SK-N-SH (cell line): Measurements from ENCODE around the gene ZNF646.

Experiments
- JUND ChIP-seq: IDR thresholded peaks from 2 replicates; pipeline ENCODE4 v1.4.0; 2012
- NRF1 ChIP-seq: IDR thresholded peaks from 2 replicates; pipeline ENCODE4 v1.6.1; 2012; ENCODE audit warnings: low read depth, mild to moderate bottlenecking, low read length
- POLR2AphosphoS5 ChIP-seq: IDR thresholded peaks from 2 replicates; pipeline ENCODE4 v1.6.1; 2012; ENCODE audit warnings: low read depth, low read length
- RFX5 ChIP-seq: IDR thresholded peaks from 2 replicates; pipeline ENCODE4 v1.6.1; 2012; ENCODE audit warnings: mild to moderate bottlenecking, improper control_type of control experiment, low read length
- TAF1 ChIP-seq: IDR thresholded peaks from 2 replicates; pipeline ENCODE4 v1.6.1; 2012; ENCODE audit warnings: low read depth, mild to moderate bottlenecking, low read length, moderate library complexity, borderline replicate concordance
- TCF12 ChIP-seq: IDR thresholded peaks from 2 replicates; pipeline ENCODE4 v1.4.0; 2012
- YY1 ChIP-seq: IDR thresholded peaks from 2 replicates; pipeline ENCODE4 v1.4.0; 2012; ENCODE audit warnings: low read depth, mild to moderate bottlenecking
- TF ChIP-seq, protein P1 (sequence below): fragments of 200-600 bp; sonication (generic); IDR thresholded peaks from 2 replicates; pipeline ENCODE4 v1.6.1; 2017; ENCODE audit warnings: antibody characterized with exemption, mild to moderate bottlenecking, moderate library complexity
- TF ChIP-seq, protein P2 (sequence below): IDR thresholded peaks from 2 replicates; pipeline ENCODE4 v1.4.0; 2012; ENCODE audit warnings: low read depth
- TF ChIP-seq, protein P3 (sequence below): IDR thresholded peaks from 2 replicates; pipeline ENCODE4 v1.6.1; 2012; ENCODE audit warnings: mild to moderate bottlenecking, low read depth, low read length, moderate library complexity

DNA sequence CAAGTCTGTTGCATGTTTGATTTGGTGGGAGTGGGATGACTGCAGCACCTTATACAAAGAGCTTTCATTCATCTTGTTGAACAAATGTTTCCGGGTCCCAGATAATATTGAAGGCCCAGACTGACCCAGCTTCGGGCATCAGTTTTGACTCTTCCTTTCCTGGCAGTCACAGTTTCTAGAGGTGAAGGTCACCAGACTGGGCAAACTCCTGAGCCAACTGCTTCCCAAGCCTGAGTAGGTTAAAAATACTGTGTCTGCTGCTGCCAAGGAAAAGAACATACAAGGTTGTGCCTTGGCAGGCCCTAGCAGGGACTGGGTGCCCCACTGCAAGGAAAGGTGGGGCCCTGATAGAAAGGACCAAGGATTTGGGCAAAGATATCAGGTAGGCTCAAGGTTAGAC, 38.5 kb downstream of the ZNF646 start:
- TF ChIP-seq RFX5, result no peak
- TF ChIP-seq POLR2AphosphoS5, result no peak
- TF ChIP-seq, protein P1, sequence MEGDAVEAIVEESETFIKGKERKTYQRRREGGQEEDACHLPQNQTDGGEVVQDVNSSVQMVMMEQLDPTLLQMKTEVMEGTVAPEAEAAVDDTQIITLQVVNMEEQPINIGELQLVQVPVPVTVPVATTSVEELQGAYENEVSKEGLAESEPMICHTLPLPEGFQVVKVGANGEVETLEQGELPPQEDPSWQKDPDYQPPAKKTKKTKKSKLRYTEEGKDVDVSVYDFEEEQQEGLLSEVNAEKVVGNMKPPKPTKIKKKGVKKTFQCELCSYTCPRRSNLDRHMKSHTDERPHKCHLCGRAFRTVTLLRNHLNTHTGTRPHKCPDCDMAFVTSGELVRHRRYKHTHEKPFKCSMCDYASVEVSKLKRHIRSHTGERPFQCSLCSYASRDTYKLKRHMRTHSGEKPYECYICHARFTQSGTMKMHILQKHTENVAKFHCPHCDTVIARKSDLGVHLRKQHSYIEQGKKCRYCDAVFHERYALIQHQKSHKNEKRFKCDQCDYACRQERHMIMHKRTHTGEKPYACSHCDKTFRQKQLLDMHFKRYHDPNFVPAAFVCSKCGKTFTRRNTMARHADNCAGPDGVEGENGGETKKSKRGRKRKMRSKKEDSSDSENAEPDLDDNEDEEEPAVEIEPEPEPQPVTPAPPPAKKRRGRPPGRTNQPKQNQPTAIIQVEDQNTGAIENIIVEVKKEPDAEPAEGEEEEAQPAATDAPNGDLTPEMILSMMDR, result no peak
- TF ChIP-seq, protein P2, sequence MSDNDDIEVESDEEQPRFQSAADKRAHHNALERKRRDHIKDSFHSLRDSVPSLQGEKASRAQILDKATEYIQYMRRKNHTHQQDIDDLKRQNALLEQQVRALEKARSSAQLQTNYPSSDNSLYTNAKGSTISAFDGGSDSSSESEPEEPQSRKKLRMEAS, result no peak
- no peak for TF ChIP-seq JUND
- TF ChIP-seq YY1, result no peak
- TF ChIP-seq TCF12, result no peak
- TF ChIP-seq, protein P3, sequence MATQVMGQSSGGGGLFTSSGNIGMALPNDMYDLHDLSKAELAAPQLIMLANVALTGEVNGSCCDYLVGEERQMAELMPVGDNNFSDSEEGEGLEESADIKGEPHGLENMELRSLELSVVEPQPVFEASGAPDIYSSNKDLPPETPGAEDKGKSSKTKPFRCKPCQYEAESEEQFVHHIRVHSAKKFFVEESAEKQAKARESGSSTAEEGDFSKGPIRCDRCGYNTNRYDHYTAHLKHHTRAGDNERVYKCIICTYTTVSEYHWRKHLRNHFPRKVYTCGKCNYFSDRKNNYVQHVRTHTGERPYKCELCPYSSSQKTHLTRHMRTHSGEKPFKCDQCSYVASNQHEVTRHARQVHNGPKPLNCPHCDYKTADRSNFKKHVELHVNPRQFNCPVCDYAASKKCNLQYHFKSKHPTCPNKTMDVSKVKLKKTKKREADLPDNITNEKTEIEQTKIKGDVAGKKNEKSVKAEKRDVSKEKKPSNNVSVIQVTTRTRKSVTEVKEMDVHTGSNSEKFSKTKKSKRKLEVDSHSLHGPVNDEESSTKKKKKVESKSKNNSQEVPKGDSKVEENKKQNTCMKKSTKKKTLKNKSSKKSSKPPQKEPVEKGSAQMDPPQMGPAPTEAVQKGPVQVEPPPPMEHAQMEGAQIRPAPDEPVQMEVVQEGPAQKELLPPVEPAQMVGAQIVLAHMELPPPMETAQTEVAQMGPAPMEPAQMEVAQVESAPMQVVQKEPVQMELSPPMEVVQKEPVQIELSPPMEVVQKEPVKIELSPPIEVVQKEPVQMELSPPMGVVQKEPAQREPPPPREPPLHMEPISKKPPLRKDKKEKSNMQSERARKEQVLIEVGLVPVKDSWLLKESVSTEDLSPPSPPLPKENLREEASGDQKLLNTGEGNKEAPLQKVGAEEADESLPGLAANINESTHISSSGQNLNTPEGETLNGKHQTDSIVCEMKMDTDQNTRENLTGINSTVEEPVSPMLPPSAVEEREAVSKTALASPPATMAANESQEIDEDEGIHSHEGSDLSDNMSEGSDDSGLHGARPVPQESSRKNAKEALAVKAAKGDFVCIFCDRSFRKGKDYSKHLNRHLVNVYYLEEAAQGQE, result no peak
- no peak for TF ChIP-seq TAF1
- TF ChIP-seq NRF1, result no peak
